VCaP (cell line): ENCODE results near the gene CZIB.

Experiments used
- H3K27ac ChIP-seq: fragments of 450-650 bp; 2 replicates; pipeline ENCODE4 v1.5.1; 2017
- CTCF ChIP-seq: fragments of 450-650 bp; conservative IDR thresholded peaks from 2 replicates; pipeline ENCODE4 v1.5.1; 2017; ENCODE audit warnings: mild to moderate bottlenecking, moderate library complexity

CZIB gene

GRCh38 chr1:53196485-53197290, 23.7 kb downstream of the CZIB start, which contains the start of gene CPT2:
TSS of gene CPT2 (plus strand) at chr1:53196824. CDS start at chr1:53196944, 120 bp downstream.
- TF ChIP-seq CTCF = no peak
- peak within 1 kb of the TSS; percentile 89 for H3K27ac ChIP-seq

GRCh38 chr1:53196017-53196484, 24.4 kb downstream of the CZIB start:
- no peak for TF ChIP-seq CTCF
- H3K27ac ChIP-seq = peak overlapping the region; percentile 89

GRCh38 chr1:53195246-53196016, 25.0 kb downstream of the CZIB start:
- peak overlapping the region; percentile 89 for H3K27ac ChIP-seq
- no peak for TF ChIP-seq CTCF

- no peak for TF ChIP-seq CTCF
- no peak overlapping the region for H3K27ac ChIP-seq
Measured at GRCh38 chr1:53190210-53190611, 30.2 kb downstream of the CZIB start.

- H3K27ac ChIP-seq = no peak overlapping the region
- no peak for TF ChIP-seq CTCF
Measured at GRCh38 chr1:53189061-53189460, 31.4 kb downstream of the CZIB start.

GRCh38 chr1:53188099-53188498, 32.3 kb downstream of the CZIB start:
- TF ChIP-seq CTCF = no peak
- H3K27ac ChIP-seq = no peak overlapping the region

- H3K27ac ChIP-seq = no peak overlapping the region
- TF ChIP-seq CTCF = no peak
Measured at GRCh38 chr1:53187401-53187800, 33.0 kb downstream of the CZIB start.
